GM21423 (cell line): Measurements from ENCODE around the gene TMPRSS7.

Experiments
- ATAC-seq: cut with Tn5 transposase; IDR thresholded peaks from one replicate; pipeline ENCODE4 v1.9.1; 2021; ENCODE audit warnings: mild to moderate bottlenecking, moderate library complexity; ENCODE audit not compliant: unreplicated experiment

Gene TMPRSS7, protein sequence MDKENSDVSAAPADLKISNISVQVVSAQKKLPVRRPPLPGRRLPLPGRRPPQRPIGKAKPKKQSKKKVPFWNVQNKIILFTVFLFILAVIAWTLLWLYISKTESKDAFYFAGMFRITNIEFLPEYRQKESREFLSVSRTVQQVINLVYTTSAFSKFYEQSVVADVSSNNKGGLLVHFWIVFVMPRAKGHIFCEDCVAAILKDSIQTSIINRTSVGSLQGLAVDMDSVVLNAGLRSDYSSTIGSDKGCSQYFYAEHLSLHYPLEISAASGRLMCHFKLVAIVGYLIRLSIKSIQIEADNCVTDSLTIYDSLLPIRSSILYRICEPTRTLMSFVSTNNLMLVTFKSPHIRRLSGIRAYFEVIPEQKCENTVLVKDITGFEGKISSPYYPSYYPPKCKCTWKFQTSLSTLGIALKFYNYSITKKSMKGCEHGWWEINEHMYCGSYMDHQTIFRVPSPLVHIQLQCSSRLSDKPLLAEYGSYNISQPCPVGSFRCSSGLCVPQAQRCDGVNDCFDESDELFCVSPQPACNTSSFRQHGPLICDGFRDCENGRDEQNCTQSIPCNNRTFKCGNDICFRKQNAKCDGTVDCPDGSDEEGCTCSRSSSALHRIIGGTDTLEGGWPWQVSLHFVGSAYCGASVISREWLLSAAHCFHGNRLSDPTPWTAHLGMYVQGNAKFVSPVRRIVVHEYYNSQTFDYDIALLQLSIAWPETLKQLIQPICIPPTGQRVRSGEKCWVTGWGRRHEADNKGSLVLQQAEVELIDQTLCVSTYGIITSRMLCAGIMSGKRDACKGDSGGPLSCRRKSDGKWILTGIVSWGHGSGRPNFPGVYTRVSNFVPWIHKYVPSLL

GRCh38 chr3:112034436-112034835, at the start of gene TMPRSS7:
TMPRSS7 (plus strand) TSS chr3:112034736; CDS start chr3:112034846, 110 bp downstream.
- no peak for ATAC-seq

DNA sequence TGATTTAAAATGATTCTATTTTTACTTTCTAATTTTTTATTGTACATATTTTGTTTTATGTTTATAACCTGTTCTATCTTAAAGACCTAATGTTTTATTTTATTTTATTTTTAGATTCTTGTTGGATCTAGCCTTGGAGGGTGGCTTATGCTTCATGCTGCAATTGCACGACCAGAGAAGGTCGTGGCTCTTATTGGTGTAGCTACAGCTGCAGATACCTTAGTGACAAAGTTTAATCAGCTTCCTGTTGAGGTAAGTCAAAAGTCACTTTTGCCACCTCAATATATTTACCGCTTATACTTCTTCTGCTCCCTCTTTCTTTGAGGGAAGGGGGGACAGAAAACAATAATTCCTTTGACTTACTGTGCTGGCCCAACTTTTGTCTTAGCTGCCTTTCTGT, 47.7 kb upstream of the TMPRSS7 start:
- no peak for ATAC-seq

DNA sequence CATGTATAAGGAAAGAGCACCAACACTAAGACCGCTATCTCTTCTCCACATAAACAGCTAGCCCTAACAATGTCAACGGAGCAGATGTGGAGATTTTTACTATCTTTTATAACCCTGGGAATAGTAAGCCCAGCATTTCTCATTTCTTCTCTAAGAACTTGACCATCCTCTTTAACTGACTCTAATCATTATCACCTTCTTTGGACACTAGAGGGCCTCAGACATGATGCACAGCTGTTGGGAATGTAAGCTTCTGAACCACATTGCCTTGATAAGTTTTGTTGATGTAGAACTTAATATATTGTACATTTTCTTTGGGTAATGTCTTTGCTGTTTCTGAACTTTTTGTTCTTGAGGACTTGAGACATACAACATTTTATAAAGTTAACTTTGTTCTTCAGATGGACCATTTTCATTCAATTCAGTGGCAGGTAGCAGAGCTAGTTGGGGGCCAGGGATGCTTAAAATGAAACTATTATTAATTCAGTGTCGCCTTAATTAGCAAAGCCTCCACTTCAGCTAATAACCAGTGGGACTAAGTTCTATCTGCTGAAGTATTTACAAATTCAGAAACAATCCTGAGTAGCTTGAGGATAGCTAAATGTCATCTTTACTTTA, 45.4 kb upstream of the TMPRSS7 start:
- peak; percentile 81 for ATAC-seq

DNA sequence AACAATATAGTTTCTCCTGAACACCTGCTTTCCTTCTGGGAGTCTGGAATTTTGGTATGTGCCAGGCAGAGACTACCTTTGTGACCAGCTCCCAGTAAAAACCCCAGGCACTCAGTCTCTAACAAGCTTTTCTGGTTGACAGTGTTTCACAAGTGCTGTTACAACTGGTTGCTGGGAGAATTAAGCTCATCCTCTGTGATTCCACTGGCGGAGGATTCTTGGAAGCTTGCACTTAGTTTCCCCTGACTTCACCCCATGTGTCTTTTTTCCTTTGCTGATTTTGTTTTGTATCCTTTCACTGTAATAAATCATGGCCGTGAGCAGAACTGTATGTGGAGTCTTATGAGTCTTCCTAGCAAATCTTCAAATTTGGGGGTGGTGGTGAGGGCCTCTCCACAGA, 41.5 kb upstream of the TMPRSS7 start:
- ATAC-seq, result no peak

DNA sequence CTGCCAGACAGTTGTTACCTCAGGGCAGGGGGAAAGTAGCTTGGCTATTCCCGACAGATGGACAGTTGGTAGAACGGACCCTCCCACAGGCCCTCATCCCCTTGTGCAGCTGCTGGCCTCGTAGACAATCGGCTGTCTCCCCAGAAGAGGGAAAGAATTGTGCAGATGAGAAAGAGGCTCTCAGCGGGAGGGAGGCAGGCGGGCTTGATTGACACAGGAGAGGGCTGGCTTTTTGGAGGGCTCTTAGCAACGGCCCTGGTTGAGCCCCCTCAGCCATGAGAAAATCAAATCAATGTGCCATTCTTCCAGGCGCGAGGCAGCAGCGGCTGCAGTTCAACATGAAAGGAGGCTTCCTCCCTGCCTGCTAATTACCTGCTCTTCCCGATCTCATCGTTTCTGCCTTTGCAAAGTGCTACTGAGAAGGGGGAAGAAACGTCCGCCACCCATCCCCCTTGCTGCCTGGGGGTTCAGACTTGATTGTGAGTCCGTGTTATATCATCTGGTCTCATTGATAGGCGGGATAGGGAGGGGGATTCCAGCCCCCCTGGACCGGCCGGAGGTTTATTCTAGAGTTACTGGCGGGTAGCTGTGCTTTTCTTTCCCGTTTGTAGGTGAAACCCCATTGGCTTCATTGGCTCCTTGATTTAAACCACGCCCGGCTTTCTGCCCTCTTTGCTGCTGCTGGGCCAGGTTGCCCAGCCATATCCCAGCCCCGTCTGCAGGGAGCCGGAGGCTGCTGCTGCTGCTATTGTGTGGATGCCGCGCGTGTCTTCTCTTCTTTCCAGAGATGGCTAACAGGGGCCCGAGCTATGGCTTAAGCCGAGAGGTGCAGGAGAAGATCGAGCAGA, 35.7 kb upstream of the TMPRSS7 start, which contains the start of gene TAGLN3:
TSS of gene TAGLN3 (plus strand) at position 287 of the 848 bp plus-strand sequence. CDS start at position 788, 501 bp downstream.
- no peak for ATAC-seq

DNA sequence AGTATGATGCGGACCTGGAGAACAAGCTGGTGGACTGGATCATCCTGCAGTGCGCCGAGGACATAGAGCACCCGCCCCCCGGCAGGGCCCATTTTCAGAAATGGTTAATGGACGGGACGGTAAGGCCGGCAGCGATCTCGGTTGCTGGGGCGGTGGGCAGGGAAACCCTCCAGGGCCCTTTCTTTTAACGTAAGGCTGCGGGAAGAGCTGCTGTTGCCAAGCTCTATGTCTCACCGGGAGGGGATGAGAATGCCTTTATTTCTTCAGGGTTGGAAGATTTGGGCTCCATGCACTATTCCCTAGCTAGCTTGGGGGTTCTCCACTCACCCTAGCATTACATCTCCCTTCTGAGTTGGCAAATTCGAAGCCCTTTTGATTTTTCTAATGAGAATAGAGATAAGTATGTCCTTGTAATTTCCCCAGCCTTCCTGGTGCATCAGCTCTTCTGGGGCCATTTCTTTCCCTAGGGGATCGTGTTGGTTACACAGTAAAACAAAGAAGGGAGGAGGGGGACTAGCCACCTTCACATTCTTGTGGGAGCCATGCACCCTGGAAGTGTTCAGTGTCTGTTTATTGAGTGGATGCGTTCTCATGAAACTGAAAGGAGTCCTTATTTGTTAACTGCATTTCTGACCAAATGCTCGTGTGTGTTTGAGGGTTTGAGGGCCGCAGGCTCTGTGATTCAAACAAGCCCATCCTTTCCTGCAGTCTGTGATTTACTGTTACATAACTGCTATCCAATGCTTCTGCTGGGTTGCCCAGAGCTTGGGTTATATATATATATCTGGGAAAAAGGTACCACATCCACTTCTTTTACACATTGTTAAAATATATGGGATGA, 34.8 kb upstream of the TMPRSS7 start:
- no peak for ATAC-seq

DNA sequence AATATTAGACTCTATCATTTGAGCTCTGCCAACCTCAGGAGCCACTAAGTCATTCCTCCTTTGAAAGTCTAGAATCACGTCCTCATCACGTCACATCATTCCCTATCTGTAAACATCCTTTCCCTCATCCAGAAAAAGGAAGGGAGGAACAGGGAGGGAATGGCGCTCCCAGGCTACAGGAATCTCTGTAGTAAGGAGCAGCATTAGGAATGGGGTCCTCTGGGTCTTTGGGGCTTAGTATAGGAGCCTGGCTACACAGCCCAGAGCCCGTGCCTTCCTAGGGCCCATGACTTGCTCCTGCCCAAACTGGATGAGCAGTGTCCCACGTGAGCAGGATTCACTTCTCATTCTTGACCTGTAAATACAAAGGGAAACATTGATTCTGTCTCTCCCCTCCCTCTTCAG, 34.2 kb upstream of the TMPRSS7 start:
- no peak for ATAC-seq

DNA sequence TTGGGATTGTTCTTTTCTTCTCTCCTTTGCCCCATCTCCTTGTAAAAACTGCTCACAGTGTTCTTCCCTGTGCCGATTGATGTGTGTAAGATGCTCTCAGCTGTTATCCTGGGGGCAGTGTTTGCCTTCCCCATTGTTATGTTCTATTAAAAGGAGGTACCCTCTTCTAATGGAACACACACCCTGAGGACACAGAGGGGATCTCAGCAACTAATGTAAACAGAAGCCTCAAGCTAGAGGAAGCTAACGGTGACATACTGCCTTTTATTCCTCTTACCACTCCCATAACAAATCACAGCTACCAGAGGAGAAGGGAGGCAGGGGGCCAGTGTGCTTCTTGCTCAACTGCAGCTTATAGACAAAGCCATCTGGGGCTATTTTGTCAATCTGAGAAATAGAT, 33.6 kb upstream of the TMPRSS7 start:
- ATAC-seq, result no peak

GRCh38 chr3:112001526-112001925, 33.0 kb upstream of the TMPRSS7 start:
- no peak for ATAC-seq

- no peak for ATAC-seq
Measured at GRCh38 chr3:112002096-112002971, 32.2 kb upstream of the TMPRSS7 start.

- no peak for ATAC-seq
Measured at GRCh38 chr3:112003321-112004080, 31.0 kb upstream of the TMPRSS7 start.

- ATAC-seq, result no peak
Measured at GRCh38 chr3:112004187-112004586, 30.3 kb upstream of the TMPRSS7 start.

DNA sequence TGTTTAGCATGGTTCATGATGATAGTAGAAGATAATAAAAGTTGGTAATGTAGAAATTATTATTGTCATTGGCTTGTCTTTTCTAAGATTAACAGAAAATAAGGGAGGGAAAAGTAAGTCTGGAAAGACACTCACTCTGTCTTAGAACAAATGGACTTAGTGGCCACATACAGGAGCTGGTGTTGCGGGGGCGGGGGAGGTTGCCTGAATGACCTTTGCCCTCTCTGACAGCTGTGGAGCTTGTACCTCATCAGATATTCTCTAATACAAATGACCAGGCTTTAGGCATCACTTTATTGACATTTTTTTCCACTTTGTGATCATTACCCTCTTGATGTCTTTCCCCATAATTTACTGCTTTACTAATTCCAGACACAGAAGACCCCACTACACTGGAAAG, 29.9 kb upstream of the TMPRSS7 start:
- no peak for ATAC-seq

DNA sequence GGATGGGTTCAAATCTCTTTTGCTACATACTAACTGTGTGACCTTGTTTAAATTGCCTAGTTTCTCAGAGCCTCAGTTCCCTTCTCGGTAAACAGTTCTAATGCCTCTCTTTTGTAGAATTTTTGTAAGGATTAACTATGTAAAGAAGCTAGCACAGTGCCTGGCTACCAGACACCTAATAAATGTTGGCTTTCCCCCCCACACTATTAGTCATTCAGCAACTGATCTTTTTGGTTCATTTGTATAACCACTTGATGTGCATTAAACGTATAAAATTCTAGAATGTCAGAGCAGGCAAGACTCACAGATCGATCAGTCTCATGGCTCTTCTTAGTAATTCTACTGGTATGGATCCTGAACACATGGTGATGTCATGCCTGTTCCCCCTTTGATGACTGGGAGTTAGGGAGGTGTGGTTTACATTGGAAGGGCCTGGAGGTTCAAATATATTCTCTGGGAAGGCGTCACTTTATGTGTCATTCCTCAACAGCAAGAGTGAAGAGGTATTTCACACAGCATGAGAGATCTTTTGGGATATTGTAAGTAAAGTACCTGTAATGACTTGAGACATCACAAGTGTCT, 29.4 kb upstream of the TMPRSS7 start:
- no peak for ATAC-seq

GRCh38 chr3:112007633-112008032, 26.9 kb upstream of the TMPRSS7 start:
- ATAC-seq, result no peak

DNA sequence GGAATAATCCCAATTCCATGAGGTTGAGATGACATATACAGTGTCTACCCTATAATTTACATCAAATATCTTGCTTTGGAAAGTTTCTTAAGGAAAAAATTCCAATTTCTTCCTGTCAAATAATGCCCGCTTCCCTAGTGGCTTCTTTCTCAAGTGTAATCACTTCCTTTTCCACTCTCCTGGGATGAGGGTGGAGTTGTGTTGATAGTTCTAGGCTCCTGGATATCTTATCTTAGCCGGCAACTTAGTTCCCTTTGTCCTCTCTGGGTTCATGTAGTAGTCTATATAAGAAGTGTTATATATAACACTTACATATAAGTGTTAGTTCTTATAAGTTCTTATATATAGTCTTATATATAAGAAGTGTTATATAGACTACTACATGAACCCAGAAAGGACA, 24.9 kb upstream of the TMPRSS7 start:
- no peak for ATAC-seq

DNA sequence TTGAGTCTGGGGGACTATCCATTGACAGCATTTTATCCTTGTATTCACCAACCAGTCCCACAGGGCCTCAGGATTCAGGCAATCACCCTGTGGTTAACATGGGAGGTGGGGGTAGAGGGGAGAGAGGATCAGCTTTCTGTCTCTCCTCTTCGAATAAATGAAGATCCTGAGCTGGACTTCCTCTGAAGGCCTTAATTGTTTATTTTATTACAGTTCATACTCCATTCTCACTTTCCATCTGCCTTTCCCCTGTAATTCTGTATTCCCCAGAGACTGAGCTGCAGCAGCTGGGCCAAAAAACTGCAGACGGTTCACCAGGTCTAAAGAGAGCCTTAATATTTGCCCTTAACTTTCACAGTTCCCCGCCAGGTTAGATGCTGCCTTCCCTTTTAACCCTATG, 23.9 kb upstream of the TMPRSS7 start:
- no peak for ATAC-seq
